Suprapubic skin (tissue), 4 donors: Measurements from ENCODE around the gene GPR85. TPM values are rescaled to one million over a fixed set of nuclear protein-coding genes. Genes with fewer than 3 reads are reported as not detected.

Experiments used
- DNase-seq, 2 donors: peaks; one replicate each; pipeline ENCODE4 v3.0.0-alpha.2; 2019; ENCODE audit warnings: low spot score in 2 of 2
- H3K27ac ChIP-seq: fragments of 200-600 bp; sonication (generic); one replicate; pipeline ENCODE4 v1.5.1; 2019
- H3K27me3 ChIP-seq: fragments of 200-600 bp; sonication (generic); one replicate; pipeline ENCODE4 v1.5.1; 2019
- H3K36me3 ChIP-seq: fragments of 200-600 bp; sonication (generic); one replicate; pipeline ENCODE4 v1.5.1; 2019
- H3K4me1 ChIP-seq: fragments of 200-600 bp; sonication (generic); one replicate; pipeline ENCODE4 v1.5.1; 2019
- H3K4me3 ChIP-seq: fragments of 200-600 bp; sonication (generic); one replicate; pipeline ENCODE4 v1.5.1; 2019; ENCODE audit warnings: mild to moderate bottlenecking
- H3K9me3 ChIP-seq: fragments of 200-600 bp; sonication (generic); one replicate; pipeline ENCODE4 v1.5.1; 2019
- EP300 ChIP-seq: sonication (generic); formaldehyde crosslinking; IDR thresholded peaks from one replicate; pipeline ENCODE4 v1.6.1; 2017; ENCODE audit warnings: antibody characterized with exemption
- POLR2A ChIP-seq, 2 donors: fragments of 450-650 bp; IDR thresholded peaks; one replicate each; pipeline ENCODE4 v1.6.1; 2017; ENCODE audit warnings: antibody characterized with exemption in 2 of 2, mild to moderate bottlenecking in 2 of 2, moderate library complexity in 2 of 2
- POLR2AphosphoS5 ChIP-seq, 3 donors: sonication (generic); formaldehyde crosslinking; IDR thresholded peaks; one replicate each; pipeline ENCODE4 v1.6.1; 2017; ENCODE audit warnings: antibody characterized with exemption in 3 of 3
- WGBS: methylation state at CpG from one replicate; pipeline ENCODE4 v1.1.5; 2018; 5-methylcytosine and 5-hydroxymethylcytosine counted together
- total RNA-seq, 4 donors: library from RNA; depleted of rRNA; stranded (reverse); fragments of >200 nt; gene quantifications; one replicate each; pipeline ENCODE4 v1.1.0, GENCODE V29; 2016
- TF ChIP-seq, protein P1 (sequence below), 2 donors: fragments of 200-600 bp in 1 of 2; fragments of 450-650 bp in 1 of 2; sonication (generic) in 1 of 2; IDR thresholded peaks; one replicate each; pipeline ENCODE4 v1.5.1; 2016 to 2019; ENCODE audit warnings: antibody characterized with exemption in 2 of 2, mild to moderate bottlenecking in 1 of 2, moderate library complexity in 1 of 2

Gene GPR85
- total RNA-seq, 4 donors from 2014 or later = 0.13 to 0.40 (median 0.17) TPM; not detected in 1

DNA sequence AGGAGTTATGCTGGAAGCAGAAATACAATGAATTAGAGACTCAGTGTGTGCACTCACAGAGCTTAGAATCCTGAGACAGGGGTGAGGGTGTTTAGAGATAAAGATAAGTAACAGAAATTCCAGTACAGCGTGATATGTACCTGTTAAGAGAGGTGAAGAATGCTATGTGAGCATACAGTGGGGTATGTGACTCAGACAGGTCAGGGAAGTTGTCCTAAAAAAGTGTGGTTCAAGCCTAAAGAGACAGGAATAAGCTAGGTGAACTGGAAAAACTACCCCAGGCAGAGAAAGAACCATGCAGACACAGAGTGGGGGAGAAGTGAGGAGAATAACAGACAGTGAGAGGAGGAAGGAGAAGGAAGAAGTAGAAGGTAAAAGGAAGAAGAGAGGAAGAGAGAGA is 23.1 kb upstream of the GPR85 start:
- Histone ChIP-seq H3K36me3 (no peaks in the 10 kb centered on the region), H3K4me1 (no peaks in the 10 kb centered on the region), H3K27me3 (no peaks in the 10 kb centered on the region), H3K9me3 (no peaks in the 10 kb centered on the region), H3K27ac (no peak overlapping the region), H3K4me3 (no peak overlapping the region)
- no peak for TF ChIP-seq EP300
- TF ChIP-seq POLR2A (IDR thresholded peaks at IDR 0.05) = no peak
- TF ChIP-seq, protein P1, sequence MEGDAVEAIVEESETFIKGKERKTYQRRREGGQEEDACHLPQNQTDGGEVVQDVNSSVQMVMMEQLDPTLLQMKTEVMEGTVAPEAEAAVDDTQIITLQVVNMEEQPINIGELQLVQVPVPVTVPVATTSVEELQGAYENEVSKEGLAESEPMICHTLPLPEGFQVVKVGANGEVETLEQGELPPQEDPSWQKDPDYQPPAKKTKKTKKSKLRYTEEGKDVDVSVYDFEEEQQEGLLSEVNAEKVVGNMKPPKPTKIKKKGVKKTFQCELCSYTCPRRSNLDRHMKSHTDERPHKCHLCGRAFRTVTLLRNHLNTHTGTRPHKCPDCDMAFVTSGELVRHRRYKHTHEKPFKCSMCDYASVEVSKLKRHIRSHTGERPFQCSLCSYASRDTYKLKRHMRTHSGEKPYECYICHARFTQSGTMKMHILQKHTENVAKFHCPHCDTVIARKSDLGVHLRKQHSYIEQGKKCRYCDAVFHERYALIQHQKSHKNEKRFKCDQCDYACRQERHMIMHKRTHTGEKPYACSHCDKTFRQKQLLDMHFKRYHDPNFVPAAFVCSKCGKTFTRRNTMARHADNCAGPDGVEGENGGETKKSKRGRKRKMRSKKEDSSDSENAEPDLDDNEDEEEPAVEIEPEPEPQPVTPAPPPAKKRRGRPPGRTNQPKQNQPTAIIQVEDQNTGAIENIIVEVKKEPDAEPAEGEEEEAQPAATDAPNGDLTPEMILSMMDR (IDR thresholded peaks at IDR 0.05) = no peak
- no peak for TF ChIP-seq POLR2AphosphoS5 (IDR thresholded peaks at IDR 0.05)
- no peak for DNase-seq
- 38% methylated on average over 1 of the region's 1 CpG for WGBS

DNA sequence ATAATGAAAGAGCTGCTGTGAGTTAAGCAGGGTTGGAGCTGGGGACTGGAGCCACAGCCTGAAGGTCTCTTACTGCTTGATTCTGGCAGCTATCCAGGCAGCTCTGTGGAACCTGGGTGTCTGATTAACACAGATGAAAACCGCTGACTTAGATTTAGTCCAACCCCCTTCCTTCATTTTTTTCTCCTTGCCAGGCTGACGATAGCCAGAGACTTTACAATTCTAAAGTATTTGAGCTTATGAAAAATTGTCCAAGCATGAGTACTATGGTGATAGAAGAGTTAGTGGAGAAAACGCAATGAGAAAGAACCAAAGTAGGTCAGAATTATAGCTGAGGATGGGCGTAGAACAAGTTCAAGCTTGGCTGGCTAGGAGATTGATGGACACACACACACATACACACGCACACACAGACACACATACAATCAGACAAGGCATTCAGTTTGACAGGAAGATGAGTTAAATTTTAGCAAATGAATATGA is 13.5 kb upstream of the GPR85 start:
- no peak for DNase-seq
- H3K36me3 ChIP-seq = no peaks in the 10 kb centered on the region
- H3K4me3 ChIP-seq = no peak overlapping the region
- no peaks in the 10 kb centered on the region for H3K27me3 ChIP-seq
- no peak overlapping the region for H3K27ac ChIP-seq
- no peaks in the 10 kb centered on the region for H3K9me3 ChIP-seq
- TF ChIP-seq EP300 (no peak), POLR2AphosphoS5 (IDR thresholded peaks at IDR 0.05) (no peak), POLR2A (IDR thresholded peaks at IDR 0.05) (no peak)
- TF ChIP-seq, protein P1 (IDR thresholded peaks at IDR 0.05) = no peak
- 24% methylated on average over 5 of the region's 5 CpGs for WGBS
- H3K4me1 ChIP-seq = peaks cover 3% of the 10 kb centered on the region

DNA sequence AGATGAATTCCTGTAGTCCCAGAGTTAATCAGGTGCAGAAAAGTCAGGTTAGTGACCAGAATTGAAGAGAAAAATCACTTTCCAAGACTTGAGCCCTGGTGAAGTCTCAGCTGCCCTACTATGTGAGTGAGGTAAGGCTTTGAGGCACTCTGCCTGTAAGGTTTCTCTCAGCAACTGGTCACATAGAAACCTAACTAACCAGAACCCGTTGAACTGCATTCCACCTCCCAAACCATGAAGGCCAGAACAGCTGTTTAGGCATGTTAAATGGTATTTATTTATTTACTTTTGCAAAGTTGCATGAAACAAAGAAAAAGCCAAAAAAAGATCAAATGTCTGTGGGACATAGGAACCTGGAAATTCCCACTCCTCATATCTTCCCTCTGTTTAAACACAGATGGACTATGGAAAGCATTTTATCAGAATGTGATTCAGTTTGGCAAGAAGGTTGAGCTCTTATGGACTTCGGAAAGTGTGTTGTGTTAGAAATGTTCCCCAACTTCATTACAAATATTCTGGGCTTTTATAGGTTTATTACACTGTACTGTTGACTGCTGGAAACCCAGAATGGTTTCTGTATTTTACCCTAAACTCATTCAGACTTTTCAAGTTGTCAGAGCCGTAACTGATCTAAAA is 12.8 kb upstream of the GPR85 start:
- Histone ChIP-seq H3K4me3 (no peak overlapping the region), H3K27me3 (no peaks in the 10 kb centered on the region), H3K27ac (no peak overlapping the region), H3K36me3 (no peaks in the 10 kb centered on the region), H3K9me3 (no peaks in the 10 kb centered on the region), H3K4me1 (peaks cover 3% of the 10 kb centered on the region)
- TF ChIP-seq EP300 (no peak), POLR2A (IDR thresholded peaks at IDR 0.05) (no peak), POLR2AphosphoS5 (IDR thresholded peaks at IDR 0.05) (no peak)
- TF ChIP-seq, protein P1 (IDR thresholded peaks at IDR 0.05) = no peak
- 41% methylated on average over 3 of the region's 3 CpGs for WGBS
- no peak for DNase-seq

DNA sequence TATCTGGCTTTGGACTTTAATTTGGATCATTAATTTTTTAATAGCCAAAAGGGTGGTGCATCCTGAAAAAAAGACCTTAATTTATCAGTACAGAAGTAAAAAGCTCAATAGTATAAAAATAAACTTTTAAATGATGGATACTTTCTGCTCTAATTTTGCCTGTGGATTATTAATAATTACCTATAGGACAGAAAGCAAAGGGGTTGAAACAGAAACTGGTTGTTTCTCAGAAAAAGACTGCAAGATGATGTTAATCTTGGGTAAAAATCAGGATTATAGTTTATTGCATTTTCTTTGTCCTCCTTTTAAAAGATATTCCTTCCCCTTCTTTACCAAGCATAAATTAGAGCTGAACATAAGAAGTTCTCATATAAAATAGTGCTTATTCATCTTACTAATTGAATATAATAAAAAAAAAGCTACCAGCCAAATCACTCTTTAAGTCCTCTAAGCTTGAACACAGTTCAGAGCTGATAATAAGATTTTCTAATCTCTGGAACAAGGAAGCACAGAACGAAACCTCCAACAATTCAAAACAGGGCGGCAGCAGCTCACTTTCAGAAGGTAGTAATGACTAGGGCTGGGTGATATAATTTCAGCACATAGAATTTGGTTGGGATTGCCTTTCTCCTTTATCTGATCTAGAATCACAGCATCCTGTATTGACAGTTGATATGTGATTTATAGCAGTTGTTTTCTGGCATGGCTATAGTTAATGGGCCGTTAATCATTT is 8.1 kb upstream of the GPR85 start:
- H3K27me3 ChIP-seq = no peaks in the 10 kb centered on the region
- no peak overlapping the region for H3K27ac ChIP-seq
- H3K4me3 ChIP-seq = no peak overlapping the region
- TF ChIP-seq POLR2A (IDR thresholded peaks at IDR 0.05) (no peak), EP300 (no peak), POLR2AphosphoS5 (IDR thresholded peaks at IDR 0.05) (no peak)
- TF ChIP-seq, protein P1 (IDR thresholded peaks at IDR 0.05) = no peak
- no peak for DNase-seq
- H3K36me3 ChIP-seq = no peaks in the 10 kb centered on the region
- no peaks in the 10 kb centered on the region for H3K9me3 ChIP-seq
- peaks cover 3% of the 10 kb centered on the region for H3K4me1 ChIP-seq
- 86% methylated on average over 3 of the region's 3 CpGs for WGBS

DNA sequence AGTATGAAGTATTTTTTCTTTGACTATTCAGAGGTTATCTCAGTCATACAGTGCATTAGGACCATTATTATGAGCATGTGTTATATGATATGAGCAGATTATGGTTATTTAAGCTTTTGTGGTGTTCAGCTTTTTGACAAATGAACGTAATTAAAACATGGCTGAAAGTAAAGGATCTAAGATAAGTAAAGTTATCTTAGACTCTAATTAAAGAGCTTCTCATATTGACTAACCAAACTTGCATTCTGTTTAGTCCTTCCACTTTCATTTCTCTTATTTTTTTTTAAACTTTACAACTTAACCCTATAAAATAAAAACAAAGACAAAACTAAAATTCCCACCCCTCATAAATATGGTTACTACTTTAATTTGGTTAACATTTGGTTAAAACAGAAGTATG is 6.9 kb upstream of the GPR85 start:
- TF ChIP-seq EP300 = no peak
- TF ChIP-seq, protein P1 (IDR thresholded peaks at IDR 0.05) = no peak
- no peak for TF ChIP-seq POLR2A (IDR thresholded peaks at IDR 0.05)
- TF ChIP-seq POLR2AphosphoS5 (IDR thresholded peaks at IDR 0.05) = no peak
- no peaks in the 10 kb centered on the region for H3K27me3 ChIP-seq
- no peaks in the 10 kb centered on the region for H3K4me1 ChIP-seq
- WGBS = 71% methylated on average over 1 of the region's 1 CpG
- H3K27ac ChIP-seq = no peak overlapping the region
- H3K36me3 ChIP-seq = no peaks in the 10 kb centered on the region
- no peak for DNase-seq
- H3K4me3 ChIP-seq = no peak overlapping the region
- no peaks in the 10 kb centered on the region for H3K9me3 ChIP-seq
